GM19372 (cell line): Measurements from ENCODE around the gene MAN2B2.

Experiments
- ATAC-seq: cut with Tn5 transposase; IDR thresholded peaks from one replicate; pipeline ENCODE4 v1.9.1; 2021; ENCODE audit warnings: mild to moderate bottlenecking, low read depth, moderate library complexity; ENCODE audit not compliant: unreplicated experiment

MAN2B2 gene

DNA sequence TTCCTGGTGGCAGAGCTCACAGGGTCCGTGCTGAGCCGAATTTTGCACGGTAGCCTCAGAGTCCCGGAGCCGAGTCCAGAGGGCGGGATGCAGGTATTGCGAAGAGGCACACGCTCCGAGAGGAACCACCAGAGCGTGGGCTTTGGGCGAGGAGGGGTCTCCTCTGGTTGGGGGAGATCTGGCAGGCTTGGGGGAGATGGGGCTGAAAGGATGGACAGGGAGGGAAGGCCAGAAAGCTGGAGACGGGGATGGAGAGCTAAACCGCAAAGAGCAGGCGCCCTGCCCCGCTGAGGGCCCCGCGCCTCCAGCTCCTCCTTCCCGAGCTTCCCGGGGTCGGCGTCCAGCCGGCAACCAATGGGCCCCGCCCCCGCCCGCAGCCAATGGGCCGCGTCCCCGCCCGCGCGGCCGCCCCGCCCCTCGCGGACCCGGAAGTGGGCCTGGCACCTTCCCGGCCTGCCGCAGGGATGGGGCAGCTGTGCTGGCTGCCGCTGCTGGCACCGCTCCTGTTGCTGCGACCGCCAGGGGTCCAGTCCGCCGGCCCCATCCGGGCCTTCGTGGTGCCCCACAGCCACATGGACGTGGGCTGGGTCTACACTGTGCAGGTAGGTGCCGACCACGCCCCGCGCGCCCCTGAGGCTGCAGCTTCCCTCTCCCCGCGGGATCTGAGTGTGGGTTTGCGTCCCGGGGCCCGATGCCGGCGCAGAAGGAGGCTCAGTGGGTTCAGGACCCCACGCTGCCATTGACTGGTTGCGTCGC lies at the start of gene MAN2B2:
TSS of gene MAN2B2 (plus strand) at position 443 of the 756 bp plus-strand sequence. CDS start at position 465, 22 bp downstream.
- peak; percentile 89 for ATAC-seq

DNA sequence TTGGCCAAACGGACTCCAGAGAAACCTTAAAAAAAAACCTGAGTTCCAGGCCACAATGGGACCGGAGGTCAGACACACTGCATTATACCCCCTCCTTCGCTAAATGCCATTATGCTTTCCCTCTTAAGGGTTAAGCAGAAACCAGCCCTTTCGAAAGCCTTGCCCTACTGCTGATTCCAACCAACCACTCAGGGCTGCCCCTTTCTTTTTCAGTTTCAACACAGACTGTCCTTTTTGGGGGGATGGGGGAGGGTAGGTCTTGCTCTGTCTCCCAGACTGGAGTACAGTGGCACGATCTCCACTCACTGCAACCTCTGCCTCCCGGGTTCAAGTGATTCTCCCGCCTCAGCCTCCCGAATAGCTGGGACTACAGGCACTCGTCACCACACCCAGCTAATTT lies 49.5 kb upstream of the MAN2B2 start:
- ATAC-seq, result no peak

DNA sequence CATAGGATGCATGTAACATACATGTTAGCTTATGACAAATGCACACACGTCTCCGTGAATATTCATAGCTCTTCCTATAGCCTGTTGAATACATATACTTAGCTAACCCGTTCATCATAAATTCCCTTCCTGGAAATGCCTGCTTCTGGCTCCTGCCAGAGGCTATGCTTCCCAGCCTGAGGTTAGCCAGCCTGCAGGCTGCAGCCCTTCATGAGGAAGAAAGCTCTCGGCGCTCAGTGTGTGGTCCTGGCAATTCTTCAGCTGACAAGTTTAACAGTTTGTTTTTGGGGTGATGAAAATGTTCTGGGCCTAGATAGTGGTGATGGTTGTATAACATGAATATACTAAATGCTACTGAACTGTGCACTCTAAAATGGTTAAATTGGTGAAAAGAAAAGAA lies 48.8 kb upstream of the MAN2B2 start:
- ATAC-seq, result no peak

DNA sequence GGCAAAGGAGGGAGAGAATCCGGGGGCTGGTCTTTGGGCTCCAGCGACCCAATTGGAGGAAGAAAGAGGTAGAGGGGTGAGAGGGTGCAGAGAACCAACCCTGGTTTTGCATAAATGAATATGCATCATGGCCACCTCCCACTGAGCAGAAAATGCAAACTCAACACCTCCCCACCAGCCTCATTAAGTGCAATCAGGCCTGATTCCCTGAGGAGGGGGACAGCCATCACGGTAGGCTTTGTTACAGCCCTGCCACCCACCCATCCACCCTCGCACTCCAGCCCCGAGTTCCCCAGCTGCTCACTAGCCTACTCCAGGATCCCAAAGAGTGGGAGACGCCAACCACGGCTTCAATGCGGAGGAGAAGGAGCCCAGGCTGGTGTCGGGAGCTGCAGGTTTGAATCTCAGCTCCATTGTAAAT lies 48.3 kb upstream of the MAN2B2 start:
- no peak for ATAC-seq

DNA sequence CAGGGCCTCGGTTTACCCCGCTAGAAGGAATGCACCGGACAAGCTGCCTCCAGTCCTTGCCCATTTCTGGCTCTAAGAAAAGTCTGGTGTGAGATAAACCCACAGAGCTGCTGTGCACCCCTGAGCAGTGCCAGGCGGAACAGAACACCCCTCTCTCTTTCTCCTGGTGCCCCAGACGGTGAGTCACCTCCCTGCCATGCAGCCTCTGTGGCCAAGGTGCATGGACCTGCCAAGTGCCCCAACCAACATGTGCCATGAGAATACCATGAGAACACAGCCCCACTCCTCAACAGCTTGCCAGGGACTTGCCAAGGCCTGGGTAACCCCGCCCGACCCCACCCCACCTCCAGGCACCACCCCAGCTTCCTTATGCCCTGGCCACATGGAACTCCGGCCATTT lies 47.7 kb upstream of the MAN2B2 start:
- no peak for ATAC-seq

DNA sequence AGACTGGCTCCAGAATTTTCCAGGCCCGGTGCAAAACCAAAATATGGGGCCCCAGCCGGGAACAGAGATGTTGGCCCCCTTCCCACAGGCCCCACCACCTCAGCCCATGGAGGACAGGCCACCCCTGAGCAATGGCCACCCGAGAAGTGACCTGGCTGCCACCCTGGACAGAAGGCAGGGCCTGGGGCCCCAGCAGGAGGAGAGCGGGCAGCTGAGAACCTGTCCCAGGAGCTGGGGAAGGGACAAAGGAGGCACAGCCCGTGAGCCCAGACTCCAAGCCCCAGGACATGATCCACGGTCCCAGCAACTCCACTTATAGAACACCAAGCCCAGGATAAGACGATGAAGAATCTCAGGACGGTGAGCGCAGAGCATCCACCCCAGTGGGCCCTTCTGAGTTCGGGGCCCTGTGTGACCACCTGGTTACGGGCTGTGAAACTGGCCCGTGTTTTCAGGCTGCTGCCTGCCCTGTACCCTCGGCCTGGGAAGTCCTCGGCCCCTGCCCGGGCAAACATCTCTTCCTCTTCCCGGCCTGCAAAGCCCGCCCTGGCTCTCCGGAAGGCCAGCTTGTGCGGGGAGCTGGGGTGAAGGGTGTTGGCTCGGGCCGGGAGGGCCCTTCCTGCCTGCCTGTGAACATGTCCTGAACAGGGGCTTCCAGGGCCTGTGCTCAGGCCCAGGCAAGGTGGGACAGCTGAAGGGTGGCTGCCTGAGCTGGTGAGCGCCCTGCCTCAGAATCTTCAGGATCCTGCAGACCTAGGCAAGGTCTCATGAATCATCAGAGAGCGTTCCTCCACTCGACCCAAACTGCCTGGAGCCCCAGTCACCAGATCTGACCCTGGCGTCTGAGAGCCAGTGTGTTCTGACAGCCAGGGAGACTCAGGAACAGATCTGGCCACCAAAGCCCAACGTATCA lies 47.0 kb upstream of the MAN2B2 start:
- no peak for ATAC-seq

DNA sequence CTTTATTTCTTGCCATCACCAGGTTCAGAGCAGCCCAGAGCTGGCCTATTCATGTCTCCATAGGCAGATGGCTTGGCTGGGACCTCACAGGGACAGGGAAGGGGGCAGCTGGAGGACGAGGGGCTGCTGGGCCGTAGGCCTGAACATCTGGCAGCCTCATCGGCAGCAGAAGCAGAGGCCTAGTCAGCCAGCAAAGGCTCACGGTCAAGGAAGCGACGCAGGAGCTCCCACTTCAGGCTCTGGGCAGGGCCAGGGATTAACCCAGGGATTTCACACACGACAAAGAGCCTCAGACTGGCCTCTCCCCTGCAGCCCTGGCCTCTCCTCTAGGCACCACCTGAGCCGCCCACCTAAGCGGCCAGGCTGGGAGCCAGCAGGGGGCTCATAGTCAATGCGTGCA lies 46.0 kb upstream of the MAN2B2 start:
- no peak for ATAC-seq

DNA sequence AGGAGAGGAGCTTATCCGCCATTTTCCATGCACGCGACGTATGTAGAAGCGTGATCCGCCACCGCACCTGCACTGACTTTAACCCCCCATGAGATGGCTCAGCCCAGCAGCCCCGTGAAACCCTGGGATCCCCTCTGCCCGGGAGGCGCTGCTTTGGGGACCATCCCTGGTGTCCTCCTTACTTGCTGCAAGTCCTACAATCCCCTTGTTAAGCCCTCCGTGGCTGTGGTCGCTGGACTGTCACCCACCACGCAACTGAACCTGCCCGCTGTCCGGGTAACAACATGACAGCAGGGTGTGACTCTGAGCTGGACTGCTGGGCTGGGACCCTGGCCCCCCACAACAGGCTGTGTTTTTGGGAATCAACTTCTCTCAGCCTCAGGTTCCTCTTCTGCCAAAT lies 44.7 kb upstream of the MAN2B2 start:
- no peak for ATAC-seq

DNA sequence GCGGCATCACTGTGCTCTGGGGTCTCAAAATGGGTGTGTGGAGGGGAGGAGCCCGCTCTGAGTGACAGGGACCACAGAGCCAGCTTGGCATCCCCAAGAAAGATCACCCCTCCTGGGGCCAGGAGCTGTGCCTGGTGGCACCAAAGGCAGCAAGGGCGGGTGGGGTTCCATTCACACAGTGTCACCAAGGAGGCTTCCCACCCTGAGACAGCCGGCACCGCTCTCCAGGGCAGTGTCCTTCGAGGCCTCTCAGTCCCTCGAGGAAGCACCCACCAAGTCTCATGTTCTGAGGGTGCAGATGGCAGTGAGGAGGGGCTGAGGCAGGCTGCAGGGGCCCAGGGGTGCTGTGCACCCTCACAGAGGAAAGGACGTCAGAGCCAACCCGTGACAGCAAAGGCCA lies 44.0 kb upstream of the MAN2B2 start:
- ATAC-seq, result no peak

DNA sequence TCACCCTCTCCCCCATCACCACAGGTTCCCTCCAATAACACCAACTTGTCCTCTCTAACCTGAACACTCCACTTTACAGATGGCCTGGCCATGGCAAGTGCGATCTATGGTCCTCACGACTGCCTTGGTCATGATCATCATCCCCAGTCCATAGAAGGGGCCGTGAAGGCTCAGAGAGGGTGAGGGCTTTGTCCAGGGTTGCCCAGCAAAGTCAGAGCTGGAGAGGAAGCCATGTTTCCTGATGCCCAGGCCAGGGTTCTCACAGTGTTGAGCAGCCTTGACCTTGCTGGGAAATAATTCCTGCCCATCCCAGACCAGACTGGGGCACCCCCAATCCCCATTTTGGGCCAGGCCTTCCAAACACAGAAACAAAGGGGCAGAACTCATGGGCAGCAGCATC lies 42.9 kb upstream of the MAN2B2 start:
- no peak for ATAC-seq

DNA sequence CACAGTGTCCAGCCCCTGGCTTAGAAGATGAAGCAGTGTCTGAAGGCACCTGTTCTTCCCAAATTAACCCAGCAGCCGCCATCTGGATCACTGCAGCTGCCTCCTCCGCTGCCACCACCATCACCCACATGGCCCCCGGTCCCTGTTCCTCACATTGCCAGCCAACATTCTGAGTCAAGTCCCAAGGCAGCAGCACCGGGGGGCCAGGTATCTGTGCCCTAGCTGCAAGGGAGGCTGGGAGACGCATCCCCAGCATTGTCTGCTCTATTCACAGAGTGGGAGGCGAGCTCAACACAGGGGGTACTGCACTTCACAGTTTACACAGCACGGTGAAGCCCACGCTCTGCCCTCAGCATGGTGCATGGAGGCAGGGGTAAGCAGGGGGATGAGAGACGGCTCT lies 42.3 kb upstream of the MAN2B2 start:
- ATAC-seq, result no peak

DNA sequence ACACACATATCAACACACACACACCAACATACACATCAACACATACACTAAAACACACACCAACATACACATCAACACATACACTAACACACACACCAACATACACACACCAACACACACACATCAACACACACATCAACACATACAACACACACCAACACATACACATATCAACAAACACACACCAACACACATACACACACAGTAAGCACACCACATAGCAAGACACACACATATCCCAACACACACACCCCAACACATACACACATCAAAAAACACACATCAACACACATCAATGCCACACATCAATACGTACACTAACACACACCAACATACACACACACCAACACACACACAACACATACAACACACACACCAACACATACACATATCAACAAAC lies 40.9 kb upstream of the MAN2B2 start:
- ATAC-seq, result no peak

DNA sequence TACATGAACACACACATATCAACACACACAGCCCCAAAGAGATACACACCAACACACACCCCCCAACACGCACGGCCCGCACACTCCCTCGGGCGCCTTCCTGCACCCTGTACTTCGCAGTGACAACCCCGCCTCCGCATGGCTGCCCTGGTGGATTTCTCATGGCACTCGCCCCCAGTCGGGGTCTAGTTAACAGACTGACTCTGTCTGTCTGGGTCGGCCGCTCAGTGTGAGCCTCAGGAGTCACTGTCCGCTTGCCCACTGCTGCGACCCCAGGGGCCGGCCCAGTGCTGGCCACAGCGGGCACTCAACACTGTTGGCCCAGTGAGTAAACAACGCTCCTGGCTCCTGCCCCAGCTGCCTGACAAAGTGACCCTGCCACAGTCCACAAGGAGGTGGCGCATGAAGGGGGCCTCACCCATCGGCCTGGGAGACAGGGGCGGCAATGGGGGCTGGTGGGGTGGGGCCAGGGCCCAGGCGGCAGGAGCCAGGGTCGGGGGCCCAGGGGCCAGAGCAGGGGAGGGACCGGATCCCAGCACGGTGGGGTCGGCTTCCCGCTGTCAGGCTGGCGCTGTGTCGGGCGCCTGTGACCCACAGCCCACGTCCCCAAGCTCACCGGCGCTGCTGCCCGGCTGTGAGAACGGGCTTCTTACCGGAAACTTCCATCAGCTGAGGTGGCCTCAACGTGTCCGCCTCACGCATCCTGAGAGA lies 40.2 kb upstream of the MAN2B2 start:
- ATAC-seq, result no peak

DNA sequence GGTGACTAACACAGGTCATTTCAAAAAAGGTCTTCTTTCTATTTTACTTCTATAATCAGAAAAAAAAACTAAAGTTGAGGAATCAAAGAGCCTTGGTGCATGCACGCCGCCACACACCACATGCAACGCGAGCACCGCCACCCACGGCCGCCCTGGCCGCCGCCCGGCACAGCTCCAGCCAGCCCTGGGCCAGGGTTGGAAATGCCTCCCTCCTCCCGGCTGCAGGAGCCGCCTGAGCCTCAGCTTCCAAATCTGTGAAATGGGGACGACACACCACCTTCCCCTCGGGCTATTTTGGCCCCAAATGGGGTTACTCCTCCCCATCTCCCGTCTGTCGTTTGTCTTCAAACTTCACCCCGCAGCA lies 39.7 kb upstream of the MAN2B2 start:
- no peak for ATAC-seq

DNA sequence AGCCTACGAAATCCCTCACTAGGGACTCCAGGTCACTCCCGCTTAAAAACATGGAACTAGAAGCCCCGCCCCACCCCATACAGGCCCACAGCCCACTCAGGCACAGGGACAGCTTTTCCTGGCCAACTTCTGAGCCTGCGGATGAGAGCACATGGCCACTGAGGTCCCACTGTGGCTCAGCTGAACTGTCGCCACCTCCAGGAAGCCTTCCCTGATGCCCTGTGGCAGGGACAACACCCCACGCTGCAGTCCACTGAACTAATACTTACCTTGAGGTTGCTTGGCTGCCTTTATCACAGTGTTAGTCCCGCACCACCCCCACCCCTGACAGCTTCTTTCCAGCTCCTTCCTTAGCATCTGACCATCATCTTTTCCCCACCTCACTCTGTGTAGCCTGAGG lies 39.3 kb upstream of the MAN2B2 start:
- ATAC-seq, result no peak

DNA sequence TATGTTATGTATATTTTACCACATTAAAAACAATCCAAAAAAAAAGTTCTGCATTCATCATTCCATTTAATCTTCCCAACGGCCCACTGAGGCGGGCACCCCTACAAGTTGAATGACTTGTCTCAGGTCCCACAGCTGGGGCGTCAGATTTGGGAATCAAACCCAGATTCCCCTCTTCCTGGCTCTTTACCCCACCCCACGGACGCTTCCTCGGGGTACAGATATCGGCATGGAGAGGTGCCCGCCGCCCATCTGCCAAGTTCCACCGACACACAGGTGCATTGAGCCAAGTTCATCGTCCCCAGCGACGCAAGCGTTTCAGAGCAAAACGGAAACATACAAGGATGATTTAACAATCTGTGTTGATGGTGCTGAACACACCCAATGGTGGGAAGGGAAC lies 36.9 kb upstream of the MAN2B2 start:
- no peak for ATAC-seq

DNA sequence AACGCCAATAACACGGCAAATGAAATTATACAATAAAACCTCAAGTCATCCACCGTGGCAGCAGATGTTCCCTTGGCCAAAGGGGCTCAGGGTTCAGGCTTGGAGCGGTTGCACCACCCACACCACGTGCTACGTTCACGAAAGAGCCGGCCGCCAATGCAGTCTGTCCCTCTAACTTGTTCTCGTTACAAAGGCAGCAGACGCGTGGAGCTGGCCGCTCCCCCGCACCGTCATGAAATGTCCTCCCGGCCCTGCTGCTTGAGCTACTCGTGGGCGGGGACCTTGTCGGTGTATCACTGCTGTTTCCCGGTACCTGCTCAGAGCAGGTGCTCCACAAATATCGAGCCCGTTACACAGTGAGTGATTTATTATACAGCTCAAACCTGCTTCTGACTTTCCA lies 36.4 kb upstream of the MAN2B2 start:
- no peak for ATAC-seq

DNA sequence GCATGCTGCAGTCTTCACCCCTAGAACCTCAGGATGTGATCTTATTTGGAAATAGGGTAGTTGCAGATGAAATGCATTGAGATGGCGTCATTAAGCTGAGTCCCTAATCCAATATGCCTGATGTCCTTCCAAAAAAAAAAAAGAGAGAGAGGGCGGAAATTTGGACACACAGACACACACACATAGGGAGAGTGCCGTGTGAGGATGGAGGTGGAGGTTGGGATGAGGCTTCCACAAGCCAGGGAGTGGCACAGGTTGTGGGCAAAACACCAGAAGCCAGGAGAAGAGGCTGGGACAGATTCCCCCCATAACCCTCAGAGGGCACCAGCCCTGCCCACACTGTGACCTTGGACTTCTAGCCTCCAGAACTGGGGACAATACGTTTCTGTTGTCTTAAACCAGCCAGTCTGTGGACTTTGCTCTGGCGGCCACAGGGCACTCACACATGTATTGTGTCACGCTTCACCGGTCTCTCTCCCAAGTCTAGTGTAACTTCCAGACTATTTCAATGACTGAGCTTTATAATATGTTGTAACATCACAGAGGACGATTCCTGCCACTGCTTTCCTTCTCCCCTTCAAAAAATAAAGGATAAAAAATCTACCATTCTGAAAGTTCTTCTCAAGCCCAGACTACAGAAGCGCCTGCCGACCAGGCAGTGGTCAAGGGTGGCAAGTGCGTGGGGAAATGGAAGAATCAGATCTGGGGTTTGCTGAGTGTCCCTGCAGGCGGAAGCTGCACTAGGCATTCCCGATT lies 35.8 kb upstream of the MAN2B2 start:
- no peak for ATAC-seq

DNA sequence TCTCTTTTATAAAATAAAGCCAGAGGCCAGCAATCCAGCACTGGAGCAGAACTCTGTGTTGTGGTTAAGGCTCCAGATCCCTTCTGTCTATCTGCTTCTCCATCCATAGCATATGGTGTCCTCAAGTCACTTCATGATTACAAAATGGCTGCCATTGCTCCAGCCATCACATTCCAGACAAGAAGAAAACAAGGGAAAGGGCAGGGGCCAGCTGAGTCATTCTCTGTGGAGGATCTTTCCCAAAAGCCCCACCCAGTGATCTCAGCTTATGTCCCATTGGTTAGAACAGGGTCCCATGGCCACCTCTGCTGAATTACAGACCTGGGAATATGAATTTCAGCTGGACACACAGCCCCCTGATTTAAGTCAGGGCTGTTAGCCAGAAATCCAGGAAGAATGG lies 34.1 kb upstream of the MAN2B2 start:
- ATAC-seq, result no peak

DNA sequence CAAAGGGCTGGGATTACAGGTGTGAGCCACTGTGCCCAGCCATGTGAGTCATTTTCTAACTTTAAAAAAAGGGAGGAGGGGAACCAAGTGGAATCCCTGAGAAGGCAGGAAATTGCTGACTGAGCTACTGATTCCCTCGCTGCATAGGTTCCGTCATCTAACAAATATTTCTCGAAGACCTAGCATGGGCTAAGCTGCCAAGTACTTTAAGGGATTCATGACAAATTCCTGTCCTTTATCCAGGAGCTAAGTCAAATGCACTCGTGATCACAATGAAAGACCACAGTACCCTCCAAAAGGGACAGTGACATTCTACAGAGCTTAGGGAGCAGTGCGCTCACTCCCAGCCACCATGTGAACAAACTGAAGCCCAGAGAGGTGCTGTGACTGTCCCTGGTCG lies 33.2 kb upstream of the MAN2B2 start:
- ATAC-seq, result no peak

DNA sequence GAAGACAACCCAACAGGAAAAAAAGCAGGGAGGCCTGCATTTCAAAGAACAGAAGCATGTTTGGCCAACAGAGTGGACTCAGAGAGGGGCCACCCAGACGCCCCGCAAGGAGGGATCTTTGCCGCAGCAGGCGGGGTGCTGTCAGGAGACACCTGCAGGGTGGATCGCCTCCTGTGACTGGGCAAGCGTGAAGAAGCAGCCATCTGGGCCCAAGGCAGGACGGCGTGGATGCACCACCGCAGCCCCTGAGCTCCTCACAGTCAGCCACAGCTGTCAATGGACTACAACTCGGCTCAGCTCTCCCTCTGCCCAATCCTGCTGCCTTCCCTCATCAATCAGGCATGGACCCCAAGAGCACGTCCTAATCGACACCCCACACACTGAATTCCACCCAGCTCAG lies 32.0 kb upstream of the MAN2B2 start:
- ATAC-seq, result no peak
